Measurements from ENCODE around the gene KLHL22. TPM values are rescaled to one million over a fixed set of nuclear protein-coding genes. Genes with fewer than 3 reads are reported as not detected.

Gene KLHL22
- total RNA-seq, 1 experiment from 2014 or later = 20.0 TPM

DNA sequence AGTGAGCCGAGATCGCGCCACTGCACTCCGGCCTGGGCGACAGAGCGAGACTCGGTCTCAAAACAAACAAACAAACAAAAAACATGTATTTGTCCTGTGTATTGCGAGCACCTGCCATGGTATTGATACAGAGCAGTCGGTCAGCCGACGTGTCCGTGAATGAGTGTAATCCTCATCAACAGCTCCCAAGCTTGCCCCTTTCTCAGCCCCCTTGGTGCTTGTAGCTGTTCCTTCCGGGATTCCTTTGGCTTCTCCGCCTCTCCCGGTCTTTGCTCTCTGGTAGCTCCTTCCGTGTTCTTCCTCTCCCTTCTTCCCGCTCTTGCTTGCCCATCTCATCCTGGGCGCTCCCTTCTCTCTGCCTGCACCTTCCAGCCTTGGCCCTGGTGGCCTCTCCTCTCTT is 90.7 kb downstream of the KLHL22 start:
- Histone ChIP-seq H2AFZ (no peak overlapping the region), H3K27me3 (ENCODE audit: insufficient read depth, low read depth) (no peaks in the 10 kb centered on the region), H3K9me3 (ENCODE audit: insufficient read depth, low read depth) (no peaks in the 10 kb centered on the region), H3K27ac (no peak overlapping the region), H3K4me3 (no peak overlapping the region), H3K79me2 (ENCODE audit: low read depth) (no peaks in the 10 kb centered on the region), H3K4me2 (no peak overlapping the region), H3K36me3 (ENCODE audit: low read depth) (no peaks in the 10 kb centered on the region), H3K4me1 (replicated peaks; ENCODE audit: insufficient read depth) (no peaks in the 10 kb centered on the region), H3K9me2 (ENCODE audit: insufficient read depth) (no peaks in the 10 kb centered on the region), H4K20me1 (ENCODE audit: insufficient read depth) (no peaks in the 10 kb centered on the region), H3F3A (ENCODE audit: insufficient read depth, low read depth) (no peaks in the 10 kb centered on the region)
- intact Hi-C loops (cut with micrococcal nuclease; ENCODE audit: unreplicated experiment) = no loop called here
- ChIA-PET POLR2A (ENCODE audit: unreplicated experiment) (no interaction called here), CTCF (no interaction called here)
- no TSS peak for BruUV-seq (replicated peaks)
- DNase-seq = no peak
- TF ChIP-seq, protein P1, sequence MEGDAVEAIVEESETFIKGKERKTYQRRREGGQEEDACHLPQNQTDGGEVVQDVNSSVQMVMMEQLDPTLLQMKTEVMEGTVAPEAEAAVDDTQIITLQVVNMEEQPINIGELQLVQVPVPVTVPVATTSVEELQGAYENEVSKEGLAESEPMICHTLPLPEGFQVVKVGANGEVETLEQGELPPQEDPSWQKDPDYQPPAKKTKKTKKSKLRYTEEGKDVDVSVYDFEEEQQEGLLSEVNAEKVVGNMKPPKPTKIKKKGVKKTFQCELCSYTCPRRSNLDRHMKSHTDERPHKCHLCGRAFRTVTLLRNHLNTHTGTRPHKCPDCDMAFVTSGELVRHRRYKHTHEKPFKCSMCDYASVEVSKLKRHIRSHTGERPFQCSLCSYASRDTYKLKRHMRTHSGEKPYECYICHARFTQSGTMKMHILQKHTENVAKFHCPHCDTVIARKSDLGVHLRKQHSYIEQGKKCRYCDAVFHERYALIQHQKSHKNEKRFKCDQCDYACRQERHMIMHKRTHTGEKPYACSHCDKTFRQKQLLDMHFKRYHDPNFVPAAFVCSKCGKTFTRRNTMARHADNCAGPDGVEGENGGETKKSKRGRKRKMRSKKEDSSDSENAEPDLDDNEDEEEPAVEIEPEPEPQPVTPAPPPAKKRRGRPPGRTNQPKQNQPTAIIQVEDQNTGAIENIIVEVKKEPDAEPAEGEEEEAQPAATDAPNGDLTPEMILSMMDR (conservative IDR thresholded peaks at IDR 0.05) = no peak
- TF ChIP-seq EZH2 (IDR thresholded peaks at IDR 0.05; ENCODE audit: low read depth) = no peak

DNA sequence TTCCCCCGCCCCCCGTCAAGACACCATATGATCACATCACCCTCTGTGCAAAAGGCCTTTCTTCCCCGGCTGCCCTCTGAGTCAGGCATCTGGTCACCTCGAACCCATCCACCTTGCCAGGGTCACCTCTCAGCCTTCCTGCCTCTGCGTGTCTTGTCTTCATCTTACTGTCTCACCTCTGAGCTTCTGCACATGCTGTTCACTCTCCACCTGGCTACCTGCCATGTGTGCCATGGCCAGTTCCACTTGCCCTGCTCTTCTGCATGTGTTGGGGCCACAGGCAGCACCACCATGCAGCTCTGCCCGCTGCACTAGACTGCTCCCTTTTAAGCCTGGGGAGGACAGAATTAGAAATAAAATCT is 91.8 kb downstream of the KLHL22 start:
- no peaks in the 10 kb centered on the region for H3K9me2 ChIP-seq (ENCODE audit: insufficient read depth)
- no peaks in the 10 kb centered on the region for H4K20me1 ChIP-seq (ENCODE audit: insufficient read depth)
- no peak for TF ChIP-seq EZH2 (IDR thresholded peaks at IDR 0.05; ENCODE audit: low read depth)
- TF ChIP-seq, protein P1 (conservative IDR thresholded peaks at IDR 0.05) = no peak
- H3K36me3 ChIP-seq (ENCODE audit: low read depth) = no peaks in the 10 kb centered on the region
- no peaks in the 10 kb centered on the region for H3K27me3 ChIP-seq (ENCODE audit: insufficient read depth, low read depth)
- ChIA-PET CTCF (no interaction called here), POLR2A (ENCODE audit: unreplicated experiment) (interaction anchor here (0.6 kb wide), 1 partner anchor 114 kb away, joined by 40 read pairs; no protein-coding TSS in a partner anchor)
- no peak overlapping the region for H3K4me3 ChIP-seq
- no peaks in the 10 kb centered on the region for H3K79me2 ChIP-seq (ENCODE audit: low read depth)
- H3K9me3 ChIP-seq (ENCODE audit: insufficient read depth, low read depth) = no peaks in the 10 kb centered on the region
- H3K4me2 ChIP-seq = no peak overlapping the region
- H3K27ac ChIP-seq = no peak overlapping the region
- no peak for DNase-seq
- H2AFZ ChIP-seq = no peak overlapping the region
- no peaks in the 10 kb centered on the region for H3K4me1 ChIP-seq (replicated peaks; ENCODE audit: insufficient read depth)
- intact Hi-C loops (cut with micrococcal nuclease; ENCODE audit: unreplicated experiment) = no loop called here
- no peaks in the 10 kb centered on the region for H3F3A ChIP-seq (ENCODE audit: insufficient read depth, low read depth)
- no TSS peak for BruUV-seq (replicated peaks)

DNA sequence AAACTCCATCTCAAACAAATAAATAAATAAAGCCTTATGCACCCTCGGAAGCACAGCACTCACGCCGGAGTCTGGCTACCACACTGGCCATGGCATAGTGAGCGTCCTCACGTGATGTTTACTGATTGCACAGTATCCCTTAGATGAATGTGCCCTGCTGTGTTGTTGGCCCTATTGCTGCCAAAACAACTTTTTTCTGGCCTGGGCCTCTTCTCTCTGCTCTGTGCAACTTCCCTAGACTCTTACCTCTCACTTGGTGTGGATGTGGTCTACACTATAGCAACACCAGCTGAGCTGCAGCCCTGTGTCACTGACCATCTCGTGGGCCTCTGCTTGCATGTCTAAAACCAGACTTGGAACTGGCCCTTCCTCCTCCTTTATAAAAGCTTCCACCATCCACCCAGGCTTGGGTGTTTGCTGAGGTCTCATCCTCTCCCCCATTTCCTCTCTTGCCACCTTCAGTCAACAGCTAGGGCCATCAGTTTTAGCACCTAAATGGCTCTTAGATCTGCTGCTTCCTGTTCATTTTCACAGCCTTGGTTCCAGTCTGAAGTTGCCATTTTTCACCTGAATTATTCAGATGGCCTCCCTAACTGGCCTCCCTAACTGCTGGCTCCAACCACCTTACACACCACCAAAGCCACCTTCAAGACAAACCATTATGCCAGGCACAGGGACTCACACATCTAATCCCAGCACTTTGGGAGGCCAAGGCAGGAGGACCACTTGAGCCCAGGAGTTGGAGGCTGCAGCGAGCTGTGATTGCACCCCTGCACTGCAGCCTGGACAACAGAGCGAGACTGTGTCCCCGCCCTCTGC is 92.4 kb downstream of the KLHL22 start:
- no peaks in the 10 kb centered on the region for H3K9me3 ChIP-seq (ENCODE audit: insufficient read depth, low read depth)
- no peaks in the 10 kb centered on the region for H3K4me1 ChIP-seq (replicated peaks; ENCODE audit: insufficient read depth)
- no peak for DNase-seq
- no peaks in the 10 kb centered on the region for H4K20me1 ChIP-seq (ENCODE audit: insufficient read depth)
- intact Hi-C loops (cut with micrococcal nuclease; ENCODE audit: unreplicated experiment) = no loop called here
- POLR2A ChIA-PET (ENCODE audit: unreplicated experiment) = interaction anchor here (0.6 kb wide), 1 partner anchor 114 kb away, joined by 40 read pairs; no protein-coding TSS in a partner anchor
- H2AFZ ChIP-seq = no peak overlapping the region
- H3K4me2 ChIP-seq = no peak overlapping the region
- BruUV-seq (replicated peaks) = no TSS peak
- H3K9me2 ChIP-seq (ENCODE audit: insufficient read depth) = no peaks in the 10 kb centered on the region
- no peak overlapping the region for H3K4me3 ChIP-seq
- no peak overlapping the region for H3K27ac ChIP-seq
- CTCF ChIA-PET = no interaction called here
- H3K27me3 ChIP-seq (ENCODE audit: insufficient read depth, low read depth) = no peaks in the 10 kb centered on the region
- TF ChIP-seq, protein P1 (conservative IDR thresholded peaks at IDR 0.05) = no peak
- no peak for TF ChIP-seq EZH2 (IDR thresholded peaks at IDR 0.05; ENCODE audit: low read depth)
- no peaks in the 10 kb centered on the region for H3K79me2 ChIP-seq (ENCODE audit: low read depth)
- H3K36me3 ChIP-seq (ENCODE audit: low read depth) = no peaks in the 10 kb centered on the region
- no peaks in the 10 kb centered on the region for H3F3A ChIP-seq (ENCODE audit: insufficient read depth, low read depth)

All from PC-9 (cell line).